ENCODE data around the gene ADAMTS16.

ADAMTS16 gene

DNA sequence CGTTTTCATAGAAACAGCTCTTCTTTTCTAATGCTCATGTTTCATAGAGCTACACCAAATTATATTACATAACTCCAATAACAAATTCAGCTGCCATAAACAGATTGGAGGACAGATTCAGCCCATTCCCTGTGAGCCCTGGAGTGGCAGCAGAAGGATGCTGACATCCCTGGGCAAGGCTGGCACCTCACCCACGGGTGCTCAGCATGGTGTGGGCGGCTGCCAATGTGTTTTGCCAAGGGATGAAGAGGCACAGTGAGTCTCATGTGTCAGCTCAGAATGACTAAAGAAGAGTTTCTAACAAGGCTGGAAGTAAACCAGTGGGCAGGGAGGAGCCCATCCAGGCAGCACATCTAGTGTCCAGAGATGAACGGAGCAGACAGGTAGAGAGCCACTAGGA, 155.2 kb downstream of the ADAMTS16 start:
- no peak overlapping the region for H2BK5ac ChIP-seq (ENCODE audit: low read depth, low read length, poor library complexity)
- no peaks in the 10 kb centered on the region for H3K79me2 ChIP-seq (ENCODE audit: control insufficient read depth, insufficient read depth, low read length, poor library complexity)
- H3K4me3 ChIP-seq (ENCODE audit: low read depth, low read length): peak overlapping the region; percentile 1
- H3K36me3 ChIP-seq (ENCODE audit: control insufficient read depth in 1 of 2, insufficient read depth in 2 of 2, low read length in 2 of 2): peaks cover 0 to 4% of the 10 kb centered on the region in 2 experiments
- no peaks in the 10 kb centered on the region for H3K27me3 ChIP-seq (ENCODE audit: insufficient read depth, low read length)
- WGBS (ENCODE audit: extremely low coverage, insufficient coverage, insufficient read length): no CpG with 5 or more reads among the region's 4 CpGs
- peaks cover 14% of the 10 kb centered on the region for H3K79me1 ChIP-seq (ENCODE audit: low read length)
- no peak overlapping the region for H2BK120ac ChIP-seq (ENCODE audit: insufficient read depth, low read length, poor library complexity)
- H3K9me3 ChIP-seq (ENCODE audit: insufficient read depth, low read depth, low read length): peaks cover 4% of the 10 kb centered on the region
- H4K8ac ChIP-seq (ENCODE audit: low read depth, low read length): no peak overlapping the region
- H4K91ac ChIP-seq (ENCODE audit: low read depth, low read length): no peak overlapping the region
- no peak overlapping the region for H3K14ac ChIP-seq (ENCODE audit: low read length)
- peaks cover 8 to 23% of the 10 kb centered on the region in 2 experiments for H3K4me1 ChIP-seq (ENCODE audit: control insufficient read depth in 1 of 2, insufficient read depth in 2 of 2, low read length in 2 of 2)
- H3K4ac ChIP-seq (ENCODE audit: low read depth, low read length): no peak overlapping the region
- DNase-seq: no peak
- H3K27ac ChIP-seq (ENCODE audit: low read depth, low read length): no peak overlapping the region
- H2AK5ac ChIP-seq (ENCODE audit: low read length): peak overlapping the region; percentile 13
- H4K12ac ChIP-seq (ENCODE audit: low read depth, low read length): no peak overlapping the region
- H3K9ac ChIP-seq (ENCODE audit: low read length): no peak overlapping the region
- peak overlapping the region; percentile 33 for H2BK12ac ChIP-seq (ENCODE audit: low read length)
- H3K4me2 ChIP-seq (ENCODE audit: low read length): no peak overlapping the region
- H3K23ac ChIP-seq (ENCODE audit: low read length): no peak overlapping the region
- no peak overlapping the region for H3K18ac ChIP-seq (ENCODE audit: low read length)
- H2AFZ ChIP-seq (ENCODE audit: insufficient read depth, low read length, poor library complexity): no peak overlapping the region

DNA sequence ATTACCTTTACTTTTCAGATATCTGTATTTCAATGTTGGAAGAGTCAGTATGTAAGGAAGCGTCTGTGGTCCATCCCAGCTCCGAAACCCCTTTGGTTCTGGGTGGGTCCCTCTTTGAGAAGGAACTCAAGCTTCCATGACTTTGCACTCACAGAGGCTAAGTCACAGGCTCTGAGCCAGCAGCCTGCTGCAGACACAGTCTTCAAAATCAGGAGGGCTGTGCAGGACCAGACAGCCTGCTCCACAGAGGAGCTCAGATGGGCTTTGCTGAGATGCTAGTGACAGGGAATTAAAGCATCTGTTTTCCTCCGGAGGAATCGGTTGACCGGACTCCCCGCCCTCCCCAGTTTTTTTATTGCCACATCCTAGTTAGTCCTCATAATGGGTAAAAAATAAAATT, 155.9 kb downstream of the ADAMTS16 start:
- peak overlapping the region; percentile 77 for H2BK12ac ChIP-seq (ENCODE audit: low read length)
- H3K9me3 ChIP-seq (ENCODE audit: insufficient read depth, low read depth, low read length): peaks cover 4% of the 10 kb centered on the region
- H4K8ac ChIP-seq (ENCODE audit: low read depth, low read length): no peak overlapping the region
- WGBS (ENCODE audit: extremely low coverage, insufficient coverage, insufficient read length): no CpG with 5 or more reads among the region's 6 CpGs
- no peak overlapping the region for H3K23ac ChIP-seq (ENCODE audit: low read length)
- H3K79me2 ChIP-seq (ENCODE audit: control insufficient read depth, insufficient read depth, low read length, poor library complexity): no peaks in the 10 kb centered on the region
- no peak overlapping the region for H3K18ac ChIP-seq (ENCODE audit: low read length)
- no peak overlapping the region for H3K9ac ChIP-seq (ENCODE audit: low read length)
- H2BK5ac ChIP-seq (ENCODE audit: low read depth, low read length, poor library complexity): no peak overlapping the region
- no peak overlapping the region for H2AFZ ChIP-seq (ENCODE audit: insufficient read depth, low read length, poor library complexity)
- H3K4ac ChIP-seq (ENCODE audit: low read depth, low read length): no peak overlapping the region
- no peak overlapping the region for H4K12ac ChIP-seq (ENCODE audit: low read depth, low read length)
- H2BK120ac ChIP-seq (ENCODE audit: insufficient read depth, low read length, poor library complexity): peak overlapping the region; percentile 27
- peak overlapping the region; percentile 58 for H4K91ac ChIP-seq (ENCODE audit: low read depth, low read length)
- H3K36me3 ChIP-seq (ENCODE audit: control insufficient read depth in 1 of 2, insufficient read depth in 2 of 2, low read length in 2 of 2): peaks cover 0 to 4% of the 10 kb centered on the region in 2 experiments
- no peaks in the 10 kb centered on the region for H3K27me3 ChIP-seq (ENCODE audit: insufficient read depth, low read length)
- H3K79me1 ChIP-seq (ENCODE audit: low read length): peaks cover 14% of the 10 kb centered on the region
- DNase-seq: no peak
- H3K27ac ChIP-seq (ENCODE audit: low read depth, low read length): no peak overlapping the region
- no peak overlapping the region for H3K4me3 ChIP-seq (ENCODE audit: low read depth, low read length)
- no peak overlapping the region for H3K14ac ChIP-seq (ENCODE audit: low read length)
- no peak overlapping the region for H3K4me2 ChIP-seq (ENCODE audit: low read length)
- no peak overlapping the region for H2AK5ac ChIP-seq (ENCODE audit: low read length)
- peaks cover 8 to 23% of the 10 kb centered on the region in 2 experiments for H3K4me1 ChIP-seq (ENCODE audit: control insufficient read depth in 1 of 2, insufficient read depth in 2 of 2, low read length in 2 of 2)

DNA sequence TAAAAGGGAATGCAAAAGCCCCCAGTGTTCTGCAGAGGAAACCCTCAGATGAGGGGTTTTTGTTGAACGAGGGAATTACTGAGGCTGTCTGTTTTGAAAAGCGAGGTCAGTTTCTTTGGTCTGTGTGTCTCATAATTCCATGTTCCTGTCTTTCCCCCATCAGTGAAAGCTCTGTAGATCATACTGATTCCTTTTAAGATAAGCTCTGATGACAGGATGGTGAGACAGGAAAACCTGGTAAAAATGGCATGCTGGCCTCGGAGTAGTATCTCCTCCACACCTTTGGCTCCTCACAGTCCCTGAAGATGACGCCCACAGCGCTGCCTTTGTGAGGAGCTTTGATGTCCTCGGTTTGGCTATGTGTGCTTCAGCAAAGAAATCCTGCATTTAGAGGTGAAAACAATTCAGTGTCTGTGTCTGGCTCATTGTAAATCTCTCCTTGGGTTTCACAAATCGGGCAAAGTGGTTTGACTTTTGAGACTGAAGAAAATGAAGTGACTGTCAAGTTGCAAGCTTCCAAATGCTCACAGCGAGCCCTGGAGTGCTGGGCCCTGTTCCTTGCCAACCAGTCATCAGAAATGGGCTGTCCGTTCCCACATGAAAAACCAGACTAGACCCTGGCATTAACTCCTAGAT, 157.4 kb downstream of the ADAMTS16 start:
- Histone ChIP-seq H2AFZ (ENCODE audit: insufficient read depth, low read length, poor library complexity) (no peak overlapping the region), H3K18ac (ENCODE audit: low read length) (no peak overlapping the region), H3K79me2 (ENCODE audit: control insufficient read depth, insufficient read depth, low read length, poor library complexity) (no peaks in the 10 kb centered on the region), H3K4me1 (ENCODE audit: control insufficient read depth in 1 of 2, insufficient read depth in 2 of 2, low read length in 2 of 2) (peaks cover 5 to 20% of the 10 kb centered on the region in 2 experiments), H4K91ac (ENCODE audit: low read depth, low read length) (peak overlapping the region; percentile 73), H3K14ac (ENCODE audit: low read length) (peak overlapping the region; percentile 42), H3K79me1 (ENCODE audit: low read length) (peaks cover 13% of the 10 kb centered on the region), H3K4ac (ENCODE audit: low read depth, low read length) (no peak overlapping the region), H2BK12ac (ENCODE audit: low read length) (peak overlapping the region; percentile 25), H2BK120ac (ENCODE audit: insufficient read depth, low read length, poor library complexity) (peak overlapping the region; percentile 52), H3K36me3 (ENCODE audit: control insufficient read depth in 1 of 2, insufficient read depth in 2 of 2, low read length in 2 of 2) (peaks cover 2 to 11% of the 10 kb centered on the region in 2 experiments), H4K12ac (ENCODE audit: low read depth, low read length) (no peak overlapping the region), H3K9ac (ENCODE audit: low read length) (no peak overlapping the region), H2BK5ac (ENCODE audit: low read depth, low read length, poor library complexity) (no peak overlapping the region), H3K27ac (ENCODE audit: low read depth, low read length) (peak overlapping the region; percentile 52), H4K8ac (ENCODE audit: low read depth, low read length) (no peak overlapping the region), H3K4me3 (ENCODE audit: low read depth, low read length) (no peak overlapping the region), H3K27me3 (ENCODE audit: insufficient read depth, low read length) (no peaks in the 10 kb centered on the region), H3K9me3 (ENCODE audit: insufficient read depth, low read depth, low read length) (peaks cover 10% of the 10 kb centered on the region), H3K23ac (ENCODE audit: low read length) (no peak overlapping the region), H2AK5ac (ENCODE audit: low read length) (peak overlapping the region; percentile 32), H3K4me2 (ENCODE audit: low read length) (no peak overlapping the region)
- no peak for DNase-seq
- WGBS (ENCODE audit: extremely low coverage, insufficient coverage, insufficient read length): no CpG with 5 or more reads among the region's 9 CpGs

DNA sequence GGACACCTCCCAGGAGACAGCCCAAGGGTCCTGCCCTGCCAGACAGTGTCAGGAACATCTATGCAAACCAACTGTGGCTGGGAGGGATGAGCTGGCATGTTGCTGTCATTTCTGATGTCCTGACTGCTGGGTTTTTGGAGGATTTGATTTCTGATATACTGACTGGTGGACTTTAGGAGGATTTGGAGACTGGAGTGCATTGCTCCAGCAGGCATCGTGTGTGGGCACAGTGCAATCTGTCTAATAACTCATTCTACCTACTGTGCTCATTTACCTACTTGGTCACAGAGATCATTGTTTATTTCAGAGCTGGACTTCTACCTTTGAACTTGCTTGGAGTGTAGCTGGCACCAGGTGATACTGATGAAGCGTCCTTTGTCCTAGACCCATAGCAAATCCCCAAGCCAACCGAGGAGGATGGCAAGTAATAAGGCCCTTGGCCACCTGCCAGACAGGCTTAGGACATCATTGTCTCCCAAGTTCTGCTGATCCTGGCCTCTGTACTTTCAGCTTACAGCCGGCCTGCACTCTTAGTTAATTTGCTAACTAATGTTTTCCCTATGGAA, 158.0 kb downstream of the ADAMTS16 start:
- Histone ChIP-seq H3K79me2 (ENCODE audit: control insufficient read depth, insufficient read depth, low read length, poor library complexity) (no peaks in the 10 kb centered on the region), H3K18ac (ENCODE audit: low read length) (no peak overlapping the region), H3K36me3 (ENCODE audit: control insufficient read depth in 1 of 2, insufficient read depth in 2 of 2, low read length in 2 of 2) (peaks cover 2 to 11% of the 10 kb centered on the region in 2 experiments), H4K12ac (ENCODE audit: low read depth, low read length) (no peak overlapping the region), H3K27ac (ENCODE audit: low read depth, low read length) (peak overlapping the region; percentile 52), H4K8ac (ENCODE audit: low read depth, low read length) (no peak overlapping the region), H3K4ac (ENCODE audit: low read depth, low read length) (no peak overlapping the region), H3K4me3 (ENCODE audit: low read depth, low read length) (no peak overlapping the region), H4K91ac (ENCODE audit: low read depth, low read length) (peak overlapping the region; percentile 73), H2BK5ac (ENCODE audit: low read depth, low read length, poor library complexity) (no peak overlapping the region), H3K79me1 (ENCODE audit: low read length) (peaks cover 11% of the 10 kb centered on the region), H2AFZ (ENCODE audit: insufficient read depth, low read length, poor library complexity) (no peak overlapping the region), H3K9me3 (ENCODE audit: insufficient read depth, low read depth, low read length) (peaks cover 13% of the 10 kb centered on the region), H3K23ac (ENCODE audit: low read length) (no peak overlapping the region), H3K9ac (ENCODE audit: low read length) (no peak overlapping the region), H3K14ac (ENCODE audit: low read length) (peak overlapping the region; percentile 42), H3K4me2 (ENCODE audit: low read length) (no peak overlapping the region), H2BK120ac (ENCODE audit: insufficient read depth, low read length, poor library complexity) (peak overlapping the region; percentile 52), H3K27me3 (ENCODE audit: insufficient read depth, low read length) (no peaks in the 10 kb centered on the region), H2AK5ac (ENCODE audit: low read length) (peak overlapping the region; percentile 32), H2BK12ac (ENCODE audit: low read length) (peak overlapping the region; percentile 25), H3K4me1 (ENCODE audit: control insufficient read depth in 1 of 2, insufficient read depth in 2 of 2, low read length in 2 of 2) (peaks cover 5 to 20% of the 10 kb centered on the region in 2 experiments)
- WGBS (ENCODE audit: extremely low coverage, insufficient coverage, insufficient read length): no CpG with 5 or more reads among the region's 4 CpGs
- DNase-seq: no peak

Data from trophoblast cell (in vitro differentiated cells and primary cell).